ENCODE data around the gene SMG6. TPM values are rescaled to one million over a fixed set of nuclear protein-coding genes. Genes with fewer than 3 reads are reported as not detected.

Gene SMG6
- total and polyA plus RNA-seq, 2 of the 8 experiments (the other 6 are each of a cell fraction or from before 2014, with no cell fraction given) = 18.5 to 25.2 TPM

- FAIRE-seq (no peak), DNase-seq (ENCODE audit: low read depth in 1 of 2, low spot score in 2 of 2) (no peak)
- H2AFZ ChIP-seq (ENCODE audit: low read length) = no peak overlapping the region
- H2BK20ac ChIP-seq (ENCODE audit: low read length) = 0 out of 2 replicates have a peak overlapping the region, but pooled peaks have one; percentile 43
- no peak overlapping the region for H4K91ac ChIP-seq (replicated peaks; ENCODE audit: insufficient read length, low read length)
- no peak overlapping the region for H2BK120ac ChIP-seq (replicated peaks; ENCODE audit: low read depth, low read length)
- no peak overlapping the region for H3K18ac ChIP-seq (ENCODE audit: extremely low read depth, low read length)
- H3K4me3 ChIP-seq (ENCODE audit: extremely low read depth in 1 of 4, insufficient read depth in 2 of 4, low read depth in 3 of 4, low read length in 4 of 4) = no peak overlapping the region
- no peak overlapping the region for H3K56ac ChIP-seq (replicated peaks; ENCODE audit: insufficient read length, low read depth, low read length)
- peaks cover 0 to 6% of the 10 kb centered on the region in 2 experiments; a peak in 1 of 4 replicates for H3K9me3 ChIP-seq (ENCODE audit: insufficient read depth in 2 of 2, low read depth in 1 of 2, low read length in 1 of 2)
- no peak overlapping the region for H4K8ac ChIP-seq (ENCODE audit: extremely low read depth, insufficient read depth, low read length)
- H3K4me1 ChIP-seq (replicated peaks in 1 of 4; ENCODE audit: control insufficient read depth in 3 of 4, insufficient read depth in 4 of 4, low read length in 3 of 4) = peaks cover 0 to 16% (median 10%) of the 10 kb centered on the region in 4 experiments; a peak in 6 of 7 replicates
- no peaks in the 10 kb centered on the region for H3K23me2 ChIP-seq (ENCODE audit: low read depth, low read length)
- H2BK15ac ChIP-seq (ENCODE audit: low read length) = no peak overlapping the region
- no peak overlapping the region for H3K4ac ChIP-seq (replicated peaks; ENCODE audit: insufficient read length, low read depth, low read length)
- peak overlapping the region; percentile 71; the same call in 1 of the 2 replicates for H2BK5ac ChIP-seq (ENCODE audit: low read depth, low read length)
- no peak overlapping the region for H2AK5ac ChIP-seq (ENCODE audit: low read depth, low read length)
- H3K36me3 ChIP-seq (ENCODE audit: control insufficient read depth in 2 of 4, insufficient read depth in 4 of 4, low read length in 3 of 4) = peaks cover 0 to 8% (median 2%) of the 10 kb centered on the region in 4 experiments; a peak in 2 of 8 replicates
- 51% methylated on average over 10 of the region's 11 CpGs; no CpG with 5 or more reads in 1 of the 2 experiments for WGBS, 2 experiments (ENCODE audit: extremely low coverage in 1 of 2, insufficient coverage in 1 of 2, insufficient read length in 1 of 2, insufficient replicate concordance in 2 of 2, low coverage in 1 of 2, low lambda C conversion rate in 2 of 2, missing lambda C conversion rate in 1 of 2)
- no peak overlapping the region for H3K14ac ChIP-seq (ENCODE audit: insufficient read length)
- H2BK12ac ChIP-seq (ENCODE audit: low read depth, low read length) = 0 out of 2 replicates have a peak overlapping the region, but pooled peaks have one; percentile 68
- H3K79me1 ChIP-seq (ENCODE audit: low read depth, low read length) = no peaks in the 10 kb centered on the region
- H3K23ac ChIP-seq (ENCODE audit: insufficient read length) = no peak overlapping the region
- ChIA-PET CTCF (ENCODE audit: partially characterized antibody) (interaction anchor here (0.8 to 7.6 kb wide), 6 partner anchors 8 to 190 kb away, joined by 3 to 58 read pairs (median 8); partner anchors contain the start of gene HIC1), POLR2A (ENCODE audit: partially characterized antibody) (no interaction called here)
- H3K4me2 ChIP-seq (ENCODE audit: insufficient read depth in 1 of 2, low read depth in 2 of 2, low read length in 2 of 2) = peak overlapping the region; percentile 7 to 18; a peak in 2 of 4 replicates
- H4K20me1 ChIP-seq (replicated peaks in 1 of 2; ENCODE audit: control insufficient read depth in 1 of 2, insufficient read depth in 2 of 2, low read length in 2 of 2) = peaks cover 11 to 13% of the 10 kb centered on the region in 2 experiments
- H3K27me3 ChIP-seq (replicated peaks in 1 of 4; ENCODE audit: control insufficient read depth in 3 of 4, extremely low read depth in 1 of 4, insufficient read depth in 3 of 4, low read length in 3 of 4) = peaks cover 13 to 36% (median 30%) of the 10 kb centered on the region in 4 experiments
- H3K79me2 ChIP-seq (ENCODE audit: control insufficient read depth in 1 of 2, insufficient read depth in 2 of 2, low read length in 2 of 2) = no peaks in the 10 kb centered on the region
- no peak overlapping the region for H4K5ac ChIP-seq (ENCODE audit: insufficient read length, low read depth, low read length)
- no peak overlapping the region for H3K27ac ChIP-seq (ENCODE audit: low read depth, low read length)
- no peak overlapping the region for H3K9ac ChIP-seq (replicated peaks in 1 of 4; ENCODE audit: extremely low read depth in 1 of 4, low read depth in 3 of 4, low read length in 3 of 4)
- TF ChIP-seq SAP30 (IDR thresholded peaks at IDR 0.05; ENCODE audit: insufficient read depth, insufficient replicate concordance, low read length) (no peak), GABPA (IDR thresholded peaks at IDR 0.05; ENCODE audit: borderline replicate concordance, insufficient read depth, low read length) (no peak), CEBPB (IDR thresholded peaks at IDR 0.05; ENCODE audit: low read depth, low read length) (no peak), SP2 (IDR thresholded peaks at IDR 0.05; ENCODE audit: low read length) (no peak), RFX5 (IDR thresholded peaks at IDR 0.05; ENCODE audit: borderline replicate concordance, low read depth, low read length) (no peak), TCF12 (IDR thresholded peaks at IDR 0.05; ENCODE audit: low read depth, low read length) (no peak), POU5F1 (IDR thresholded peaks at IDR 0.05; ENCODE audit: low read depth, low read length) (no peak), SP1 (IDR thresholded peaks at IDR 0.05; ENCODE audit: low read depth, low read length) (no peak), SIX5 (IDR thresholded peaks at IDR 0.05; ENCODE audit: low read depth, low read length) (no peak), FOSL1 (IDR thresholded peaks at IDR 0.05; ENCODE audit: insufficient read depth, low read depth, low read length) (no peak), RNF2 (IDR thresholded peaks at IDR 0.05; ENCODE audit: borderline replicate concordance, low read depth, low read length, missing control alignments, poor library complexity, severe bottlenecking) (no peak), TAF1 (IDR thresholded peaks at IDR 0.05; ENCODE audit: low read depth, low read length) (no peak), CBX5 (IDR thresholded peaks at IDR 0.05; ENCODE audit: low read depth, low read length) (no peak)
Measured at GRCh38 chr17:2062571-2063183, 240.9 kb downstream of the SMG6 start.
